Astrocyte (in vitro differentiated cells and primary cell): ENCODE results near the gene PRX. TPM values are rescaled to one million over a fixed set of nuclear protein-coding genes. Genes with fewer than 3 reads are reported as not detected.

Source experiments
- DNase-seq: peaks from one replicate; pipeline ENCODE4 v3.0.0-alpha.2; 2010; ENCODE audit warnings: low read depth
- FAIRE-seq: peaks from 2 replicates; lab custom pipeline; 2011; peaks lifted over from hg19 to GRCh38; lab: Jason Lieb, UNC
- H2AFZ ChIP-seq: 2 replicates; pipeline ENCODE4 v1.6.0; 2012; ENCODE audit warnings: low read depth, low read length, inconsistent platforms
- H3K27ac ChIP-seq: 2 replicates; pipeline ENCODE4 v1.5.1; 2011; ENCODE audit warnings: low read depth, low read length, inconsistent platforms
- H3K27me3 ChIP-seq: 2 replicates; pipeline ENCODE4 v1.6.0; 2011; ENCODE audit warnings: low read length, inconsistent platforms; ENCODE audit not compliant: insufficient read depth
- H3K36me3 ChIP-seq: 2 replicates; pipeline ENCODE4 v1.5.1; 2011; ENCODE audit warnings: low read length, inconsistent platforms; ENCODE audit not compliant: insufficient read depth
- H3K4me1 ChIP-seq: 2 replicates; pipeline ENCODE4 v1.5.1; 2011; ENCODE audit warnings: low read length, inconsistent platforms; ENCODE audit not compliant: insufficient read depth
- H3K4me2 ChIP-seq: 2 replicates; pipeline ENCODE4 v1.6.0; 2012; ENCODE audit warnings: low read length, inconsistent platforms
- H3K4me3 ChIP-seq: 2 replicates; pipeline ENCODE4 v1.5.1; 2011; ENCODE audit warnings: low read depth, mild to moderate bottlenecking, low read length, inconsistent platforms; ENCODE audit not compliant: insufficient read depth
- H3K79me2 ChIP-seq: 2 replicates; pipeline ENCODE4 v1.6.0; 2012; ENCODE audit warnings: mild to moderate bottlenecking, low read length, inconsistent platforms; ENCODE audit not compliant: insufficient read depth
- H3K9ac ChIP-seq: 2 replicates; pipeline ENCODE4 v1.6.0; 2012; ENCODE audit warnings: mild to moderate bottlenecking, low read length, inconsistent platforms
- H3K9me3 ChIP-seq: 2 replicates; pipeline ENCODE4 v1.5.1; 2012; ENCODE audit warnings: low read depth, mild to moderate bottlenecking, low read length, inconsistent platforms; ENCODE audit not compliant: insufficient read depth
- H4K20me1 ChIP-seq: 2 replicates; pipeline ENCODE4 v1.6.0; 2012; ENCODE audit warnings: low read length, inconsistent platforms; ENCODE audit not compliant: insufficient read depth
- H3K27ac Mint-ChIP-seq: one replicate; pipeline ENCODE4 v1.8.0; 2021; ENCODE audit warnings: mild to moderate bottlenecking, mixed read lengths; ENCODE audit not compliant: unreplicated experiment
- H3K27me3 Mint-ChIP-seq: one replicate; pipeline ENCODE4 v1.8.0; 2021; ENCODE audit warnings: low read depth, mixed read lengths; ENCODE audit not compliant: unreplicated experiment
- H3K36me3 Mint-ChIP-seq: one replicate; pipeline ENCODE4 v1.8.0; 2021; ENCODE audit warnings: low read depth, mixed read lengths; ENCODE audit not compliant: unreplicated experiment
- H3K4me1 Mint-ChIP-seq: one replicate; pipeline ENCODE4 v1.8.0; 2021; ENCODE audit warnings: low read depth, mixed read lengths; ENCODE audit not compliant: unreplicated experiment
- H3K4me3 Mint-ChIP-seq: one replicate; pipeline ENCODE4 v1.8.0; 2021; ENCODE audit warnings: mild to moderate bottlenecking, moderate library complexity, mixed read lengths; ENCODE audit not compliant: unreplicated experiment
- H3K9me3 Mint-ChIP-seq: one replicate; pipeline ENCODE4 v1.8.0; 2021; ENCODE audit warnings: mild to moderate bottlenecking, mixed read lengths; ENCODE audit not compliant: unreplicated experiment
- EZH2 ChIP-seq: IDR thresholded peaks from 2 replicates; pipeline ENCODE4 v1.6.1; 2012; ENCODE audit warnings: mild to moderate bottlenecking, low read length, inconsistent platforms; ENCODE audit not compliant: insufficient read depth
- total RNA-seq: library from RNA; stranded (reverse); gene quantifications from 2 replicates; pipeline ENCODE4 v1.2.1, GENCODE V29; 2021
- TF ChIP-seq, protein P1 (sequence below): IDR thresholded peaks from 2 replicates; pipeline ENCODE4 v1.5.1; 2011; ENCODE audit warnings: low read depth, mild to moderate bottlenecking, inconsistent platforms, low read length, moderate library complexity; ENCODE audit not compliant: insufficient read depth

The PRX gene
- total RNA-seq, 1 donor from 2014 or later = 1.5 TPM

DNA sequence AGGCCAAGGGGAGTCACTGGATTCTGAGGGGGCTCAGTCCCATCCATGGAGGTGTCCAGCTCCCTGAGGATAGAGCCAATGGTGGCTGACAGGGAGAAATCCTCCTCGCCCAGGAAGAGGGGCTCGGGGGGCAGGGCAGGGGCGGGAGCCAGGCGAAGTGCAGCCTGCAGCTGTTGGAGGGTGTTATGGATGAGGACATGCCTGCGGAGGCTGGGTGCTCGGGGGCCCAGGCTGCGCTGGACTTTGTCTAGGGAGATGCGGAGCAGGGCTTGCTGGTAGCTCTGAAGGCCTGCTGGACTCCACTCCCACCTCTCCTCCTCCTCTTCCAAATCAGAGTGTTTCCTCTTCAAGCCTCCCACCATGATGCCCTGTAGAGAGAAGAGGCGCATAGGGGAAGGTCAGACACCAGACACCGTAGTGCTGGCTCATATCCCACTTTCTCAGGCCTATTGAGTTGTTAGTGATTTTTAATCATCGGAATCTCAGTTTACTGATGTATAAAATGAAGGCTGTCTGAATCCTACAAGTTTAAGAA is 28.6 kb upstream of the PRX start:
- TF ChIP-seq EZH2 = no peak
- TF ChIP-seq, protein P1, sequence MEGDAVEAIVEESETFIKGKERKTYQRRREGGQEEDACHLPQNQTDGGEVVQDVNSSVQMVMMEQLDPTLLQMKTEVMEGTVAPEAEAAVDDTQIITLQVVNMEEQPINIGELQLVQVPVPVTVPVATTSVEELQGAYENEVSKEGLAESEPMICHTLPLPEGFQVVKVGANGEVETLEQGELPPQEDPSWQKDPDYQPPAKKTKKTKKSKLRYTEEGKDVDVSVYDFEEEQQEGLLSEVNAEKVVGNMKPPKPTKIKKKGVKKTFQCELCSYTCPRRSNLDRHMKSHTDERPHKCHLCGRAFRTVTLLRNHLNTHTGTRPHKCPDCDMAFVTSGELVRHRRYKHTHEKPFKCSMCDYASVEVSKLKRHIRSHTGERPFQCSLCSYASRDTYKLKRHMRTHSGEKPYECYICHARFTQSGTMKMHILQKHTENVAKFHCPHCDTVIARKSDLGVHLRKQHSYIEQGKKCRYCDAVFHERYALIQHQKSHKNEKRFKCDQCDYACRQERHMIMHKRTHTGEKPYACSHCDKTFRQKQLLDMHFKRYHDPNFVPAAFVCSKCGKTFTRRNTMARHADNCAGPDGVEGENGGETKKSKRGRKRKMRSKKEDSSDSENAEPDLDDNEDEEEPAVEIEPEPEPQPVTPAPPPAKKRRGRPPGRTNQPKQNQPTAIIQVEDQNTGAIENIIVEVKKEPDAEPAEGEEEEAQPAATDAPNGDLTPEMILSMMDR = no peak
- H3K4me1 ChIP-seq = peaks cover 16% of the 10 kb centered on the region
- peaks cover 16% of the 10 kb centered on the region for H3K36me3 Mint-ChIP-seq
- no peak for FAIRE-seq
- H3K9ac ChIP-seq = peak overlapping the region; percentile 98
- peaks cover 41% of the 10 kb centered on the region for H3K79me2 ChIP-seq
- H3K36me3 ChIP-seq = peaks cover 17% of the 10 kb centered on the region
- no peak for DNase-seq
- no peaks in the 10 kb centered on the region for H3K9me3 Mint-ChIP-seq
- H3K4me2 ChIP-seq = peak overlapping the region; percentile 99
- H3K27me3 Mint-ChIP-seq = no peaks in the 10 kb centered on the region
- H4K20me1 ChIP-seq = peaks cover 31% of the 10 kb centered on the region
- no peak overlapping the region for H2AFZ ChIP-seq
- H3K4me3 Mint-ChIP-seq = peak overlapping the region; percentile 97
- H3K9me3 ChIP-seq = no peaks in the 10 kb centered on the region
- H3K4me3 ChIP-seq = no peak overlapping the region
- H3K4me1 Mint-ChIP-seq = peaks cover 25% of the 10 kb centered on the region
- H3K27ac Mint-ChIP-seq = peak overlapping the region; percentile 26
- H3K27ac ChIP-seq = peak overlapping the region; percentile 67
- no peaks in the 10 kb centered on the region for H3K27me3 ChIP-seq

DNA sequence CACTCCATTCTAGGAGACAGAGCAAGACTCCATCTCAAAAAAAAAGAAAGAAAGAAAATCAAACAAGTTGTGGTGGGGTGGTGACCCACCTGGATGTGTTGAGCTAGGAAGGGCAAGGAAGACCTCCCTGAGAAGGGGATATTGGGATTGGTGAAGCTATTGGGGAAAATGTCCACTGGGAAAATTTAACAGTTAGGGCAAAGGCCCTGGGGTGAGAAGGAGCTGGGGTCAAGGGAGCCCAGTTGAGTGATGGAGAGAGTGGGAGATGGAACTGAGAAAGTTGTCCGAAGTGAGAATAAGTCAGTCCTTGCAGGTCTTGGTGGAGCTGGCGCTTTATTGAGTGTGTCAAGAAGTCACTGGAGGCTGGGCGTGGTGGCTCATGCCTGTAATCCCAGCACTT is 25.1 kb upstream of the PRX start:
- H3K4me3 ChIP-seq = no peak overlapping the region
- peaks cover 31% of the 10 kb centered on the region for H3K79me2 ChIP-seq
- peaks cover 17% of the 10 kb centered on the region for H3K36me3 ChIP-seq
- DNase-seq = no peak
- peaks cover 16% of the 10 kb centered on the region for H3K36me3 Mint-ChIP-seq
- no peak for FAIRE-seq
- peak overlapping the region; percentile 28 for H3K4me3 Mint-ChIP-seq
- H4K20me1 ChIP-seq = peaks cover 31% of the 10 kb centered on the region
- no peaks in the 10 kb centered on the region for H3K9me3 Mint-ChIP-seq
- no peak overlapping the region for H2AFZ ChIP-seq
- H3K4me1 Mint-ChIP-seq = peaks cover 25% of the 10 kb centered on the region
- H3K27ac ChIP-seq = no peak overlapping the region
- no peaks in the 10 kb centered on the region for H3K27me3 ChIP-seq
- TF ChIP-seq, protein P1 = no peak
- TF ChIP-seq EZH2 = no peak
- H3K9me3 ChIP-seq = no peaks in the 10 kb centered on the region
- H3K27me3 Mint-ChIP-seq = no peaks in the 10 kb centered on the region
- no peak overlapping the region for H3K9ac ChIP-seq
- peaks cover 14% of the 10 kb centered on the region for H3K4me1 ChIP-seq
- H3K27ac Mint-ChIP-seq = no peak overlapping the region
- H3K4me2 ChIP-seq = no peak overlapping the region
